Measurements from ENCODE around the gene SEPTIN5. TPM values are rescaled to one million over a fixed set of nuclear protein-coding genes. Genes with fewer than 3 reads are reported as not detected.
"Not testable (repeated sequence)": the region's sequence is repeated elsewhere in the genome, so short reads cannot be mapped to it uniquely, and the experiment has no call there.

The SEPTIN5 gene
- total RNA-seq, 1 donor from 2014 or later, result 31.3 TPM

DNA sequence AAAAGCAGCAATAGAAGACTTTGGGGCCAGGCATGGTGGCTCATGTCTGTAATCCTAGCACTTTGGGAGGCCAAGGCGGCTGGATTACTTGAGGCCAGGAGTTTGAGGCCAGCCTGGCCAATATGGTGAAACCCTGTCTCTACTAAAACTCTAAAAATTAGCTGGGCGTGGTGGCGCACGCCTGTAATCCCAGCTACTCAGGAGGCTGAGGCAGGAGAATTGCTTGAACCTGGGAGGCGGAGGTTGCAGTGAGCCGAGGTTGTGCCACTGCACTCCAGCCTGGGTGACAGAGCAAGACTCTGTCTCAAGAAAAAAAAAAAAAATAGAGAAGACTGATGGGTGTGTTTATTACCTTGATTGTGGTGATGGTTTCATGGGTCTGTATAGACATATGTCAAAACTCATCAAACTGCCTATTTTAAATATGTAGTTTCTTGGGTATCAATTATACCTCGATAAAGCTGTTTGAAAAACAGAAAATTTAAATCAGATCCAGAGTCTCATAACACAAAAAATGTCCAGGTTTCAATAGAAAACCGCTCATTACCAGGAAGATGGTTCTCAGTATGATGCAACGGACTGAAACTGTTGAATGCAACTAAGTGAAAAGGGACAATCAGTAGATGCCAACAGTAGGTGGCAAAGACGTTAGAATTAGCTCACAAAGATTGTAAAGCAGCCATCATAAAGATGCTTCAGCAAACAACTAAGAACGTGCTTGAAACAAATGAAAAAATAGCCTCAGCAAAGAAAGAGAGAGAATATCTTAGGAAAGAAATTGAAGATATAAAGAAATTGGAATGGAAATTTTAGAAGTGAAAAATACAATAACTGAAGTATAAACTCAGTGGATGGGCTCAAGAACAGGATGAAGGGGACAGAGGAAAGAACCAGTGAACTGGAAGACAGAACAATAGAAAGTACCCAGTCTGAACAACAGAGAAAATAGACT lies 33.1 kb upstream of the SEPTIN5 start:
- ATAC-seq, result no peak

DNA sequence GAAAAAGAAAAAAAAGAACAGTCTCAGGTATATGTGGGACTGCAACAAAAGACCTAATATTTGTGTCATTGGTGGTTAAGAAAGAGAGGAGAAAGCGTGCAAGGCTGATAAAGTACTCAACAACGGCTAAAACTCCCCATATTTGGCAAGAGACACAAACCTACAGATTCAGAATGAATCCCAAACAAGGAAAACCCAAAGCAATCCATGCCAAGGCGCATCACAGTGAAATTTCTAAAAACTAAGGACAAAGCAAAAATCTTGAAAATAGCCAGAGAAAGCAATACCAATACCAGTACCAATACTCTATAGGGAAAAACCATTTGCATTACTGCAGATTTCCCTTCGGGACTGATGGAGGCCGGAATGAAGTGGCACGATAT lies 32.4 kb upstream of the SEPTIN5 start:
- ATAC-seq, result no peak

DNA sequence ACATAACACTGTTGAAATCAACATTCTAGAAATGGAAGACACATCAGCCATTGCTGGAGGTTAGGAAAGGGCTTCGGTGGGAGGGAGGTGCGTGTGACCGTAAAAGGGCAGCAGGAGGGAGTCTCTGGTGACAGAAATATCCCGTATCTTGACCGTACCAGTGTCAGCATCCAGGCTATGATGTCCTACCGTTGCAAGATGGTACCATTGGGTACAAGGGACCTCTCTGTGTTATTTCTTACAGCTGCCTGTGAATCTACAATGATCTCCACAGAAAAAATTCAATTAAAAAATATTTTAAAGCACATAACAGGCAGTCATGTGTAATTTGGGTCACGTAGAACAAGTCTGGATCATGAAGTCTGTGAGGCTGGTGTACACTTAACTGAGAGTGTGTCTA lies 27.4 kb upstream of the SEPTIN5 start:
- ATAC-seq, result no peak

DNA sequence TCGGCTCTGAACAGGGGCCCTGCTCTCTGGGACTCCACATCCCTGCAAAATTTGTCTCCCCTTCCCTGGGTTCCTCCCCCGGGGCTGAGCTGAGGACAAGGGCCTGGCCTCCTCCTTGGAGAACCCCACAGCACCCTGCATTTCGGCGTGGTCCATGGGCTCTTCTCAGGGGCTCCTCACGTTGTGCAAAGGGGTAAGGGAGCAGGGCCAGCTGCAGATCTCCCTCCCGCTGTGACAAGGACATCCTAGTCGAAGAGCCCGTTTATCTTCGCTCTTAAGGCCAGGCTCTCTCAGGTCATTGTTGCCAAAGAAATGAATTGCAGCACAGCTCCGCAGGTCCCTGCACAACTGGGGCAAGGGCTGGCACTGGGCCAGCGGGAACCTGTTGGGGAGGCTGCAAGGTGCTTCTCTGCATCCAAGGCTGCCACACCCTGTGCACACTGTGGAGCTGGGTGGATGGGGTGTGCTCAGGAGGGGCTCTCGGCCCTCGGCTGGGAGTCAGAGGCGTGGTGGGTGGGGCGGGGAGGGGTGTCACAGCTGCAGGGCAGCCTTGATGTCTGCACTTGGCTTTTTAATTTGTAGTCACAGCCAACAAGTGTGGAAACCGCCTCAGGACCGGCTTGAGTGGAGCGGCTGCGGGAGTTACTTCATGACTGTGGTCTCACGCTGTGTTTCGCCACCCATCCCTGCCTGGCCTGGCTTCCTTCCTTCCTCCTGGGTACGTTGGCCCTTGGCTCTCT lies 26.6 kb upstream of the SEPTIN5 start:
- peak; percentile 94 for ATAC-seq

DNA sequence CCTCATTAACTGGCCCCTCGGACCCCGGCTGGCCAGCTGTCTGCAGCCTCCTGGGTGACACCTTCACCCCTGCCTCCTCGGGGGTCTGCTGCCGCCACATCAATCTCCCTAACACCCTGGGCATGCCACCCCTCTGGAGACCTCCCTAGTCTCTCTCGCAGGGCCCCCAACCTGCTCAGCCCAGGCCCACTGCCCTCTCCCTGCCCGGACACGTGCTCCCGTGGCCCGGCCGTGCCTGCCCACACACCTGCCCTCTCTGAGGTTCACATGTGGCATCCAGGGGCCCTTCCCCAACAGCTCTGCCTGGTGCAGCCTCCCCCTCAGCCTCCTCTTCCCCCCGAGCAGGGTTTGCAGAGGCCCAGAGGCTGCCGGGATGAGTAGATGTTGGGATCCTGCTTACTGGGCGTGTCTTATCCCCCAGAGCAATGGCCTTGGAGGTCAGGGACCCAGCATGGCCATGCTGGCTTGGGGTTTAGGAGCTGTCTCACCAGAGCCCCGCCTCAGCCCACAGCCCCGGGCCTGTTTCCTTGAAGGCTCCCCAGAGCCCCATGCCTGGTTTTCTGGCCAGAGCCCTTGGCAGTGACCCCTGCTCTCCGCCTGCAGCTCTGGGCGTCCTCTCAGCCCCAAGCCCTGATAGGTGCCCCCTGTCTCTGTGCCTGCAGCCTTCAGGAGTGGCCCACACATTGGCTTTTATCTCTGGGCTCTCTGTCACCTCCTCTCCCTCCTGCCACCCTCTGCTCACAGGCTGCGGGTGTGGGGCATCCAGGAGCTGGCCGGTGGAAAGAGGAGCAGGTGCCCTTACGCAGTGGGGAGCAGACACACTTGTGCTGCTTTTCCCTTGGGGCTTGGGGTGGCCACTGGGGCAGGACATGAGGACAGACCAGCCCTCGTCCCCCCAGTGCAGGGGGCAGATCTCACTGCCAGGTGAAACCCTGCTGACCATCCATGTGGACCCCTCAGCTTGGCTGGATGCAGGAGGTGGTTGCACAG lies 25.7 kb upstream of the SEPTIN5 start:
- ATAC-seq, result peak; percentile 15

DNA sequence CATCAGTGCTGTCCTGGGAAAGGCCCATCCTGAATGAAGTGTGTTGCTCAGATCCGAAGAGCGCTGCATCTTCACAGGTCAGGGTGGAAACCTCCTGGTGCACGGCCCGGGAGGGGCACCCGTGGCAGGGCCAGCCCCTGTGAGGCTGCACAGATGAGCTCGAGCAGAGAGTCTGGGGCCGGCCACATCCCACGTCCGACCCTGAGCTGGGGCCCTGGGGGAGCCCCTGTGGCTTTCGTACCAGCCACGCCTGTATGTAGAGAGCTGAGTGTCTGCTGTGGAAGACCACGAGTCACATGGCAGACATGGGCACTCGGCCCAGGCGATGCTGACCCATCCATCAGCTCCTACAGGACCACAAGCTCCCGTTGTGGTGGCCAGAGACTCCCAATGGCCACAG lies 24.9 kb upstream of the SEPTIN5 start:
- no peak for ATAC-seq

DNA sequence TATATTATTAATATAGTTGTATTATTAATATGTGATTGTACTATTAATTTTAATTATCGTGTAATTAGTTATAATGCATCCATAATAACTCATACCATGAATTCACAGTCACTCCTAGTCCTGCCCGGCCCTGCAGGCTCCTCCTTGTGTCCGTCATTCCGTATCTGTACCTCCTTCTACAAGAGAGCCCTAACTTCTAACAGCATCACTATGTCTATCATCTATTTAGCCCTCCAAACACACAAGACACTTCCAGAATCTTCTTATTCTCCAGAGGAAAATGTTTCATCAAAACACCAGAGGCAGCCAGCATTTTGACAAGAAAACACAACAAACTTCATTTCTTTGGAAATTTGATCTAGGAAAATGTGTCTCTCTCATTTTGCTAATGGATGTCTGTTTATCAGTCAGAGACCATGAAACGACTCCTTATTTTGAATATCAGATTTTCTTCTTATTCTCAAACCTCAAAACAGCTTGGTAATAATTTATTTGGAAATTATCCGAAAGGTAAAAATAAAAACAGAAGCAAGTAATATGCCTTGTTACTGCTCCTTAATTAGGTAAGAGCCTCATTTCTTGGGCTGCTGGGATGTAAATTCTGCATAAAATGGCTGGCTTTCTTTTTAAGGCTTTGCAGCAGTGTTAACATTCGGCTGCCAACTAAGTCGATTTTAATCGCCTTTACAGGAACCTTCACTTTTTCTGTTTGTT lies 23.1 kb upstream of the SEPTIN5 start:
- no peak for ATAC-seq

DNA sequence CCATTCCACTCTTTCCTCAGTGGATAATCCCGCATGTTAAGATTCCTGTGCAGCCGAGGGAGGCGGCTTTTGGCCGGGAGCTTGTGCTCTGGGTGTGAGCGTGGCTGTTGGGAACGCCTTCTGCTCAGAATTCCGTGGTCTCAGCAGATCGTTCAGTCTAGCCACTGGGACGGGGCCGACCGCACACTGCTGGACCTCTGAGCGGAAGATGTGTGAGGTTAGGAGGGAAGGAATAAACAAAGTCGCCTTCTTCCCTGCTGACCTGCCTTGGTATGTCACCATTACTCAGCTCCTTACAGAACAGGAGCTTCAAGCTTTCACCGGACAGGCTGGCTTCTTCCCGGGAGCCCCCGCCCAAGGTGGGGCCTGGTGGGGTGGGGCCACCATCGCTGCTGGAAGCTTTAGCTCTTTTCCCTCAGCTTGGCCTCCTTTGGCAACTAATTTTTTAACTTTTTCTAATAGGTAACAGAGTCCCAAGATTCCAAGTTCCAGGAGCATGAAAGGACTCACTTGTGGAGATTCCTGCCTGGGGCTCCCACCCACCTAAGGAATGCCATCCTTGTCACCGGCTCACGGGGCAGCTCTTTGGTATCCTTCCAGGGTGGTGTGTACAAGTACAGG lies 22.5 kb upstream of the SEPTIN5 start:
- peak; percentile 69 for ATAC-seq

DNA sequence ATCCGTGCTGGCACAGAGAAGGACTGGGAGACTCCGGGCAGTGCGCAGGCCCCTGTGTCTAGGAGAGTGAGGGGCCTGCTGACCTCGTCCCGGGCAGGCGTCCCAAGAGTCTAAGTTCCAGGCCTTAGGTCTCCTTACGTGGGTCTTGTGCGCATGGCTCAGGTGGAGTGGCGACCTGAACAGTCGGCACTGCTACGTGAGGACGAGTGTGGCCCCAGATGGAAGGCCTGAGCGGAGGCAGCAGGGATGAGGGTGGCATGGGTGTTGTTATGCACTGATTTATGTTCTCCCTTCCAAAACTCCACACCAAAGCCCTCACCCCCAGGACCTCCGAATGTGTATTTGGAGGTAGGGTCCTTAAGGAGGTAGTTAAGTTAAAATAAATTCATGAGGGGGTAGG lies 20.7 kb upstream of the SEPTIN5 start:
- ATAC-seq, result no peak

DNA sequence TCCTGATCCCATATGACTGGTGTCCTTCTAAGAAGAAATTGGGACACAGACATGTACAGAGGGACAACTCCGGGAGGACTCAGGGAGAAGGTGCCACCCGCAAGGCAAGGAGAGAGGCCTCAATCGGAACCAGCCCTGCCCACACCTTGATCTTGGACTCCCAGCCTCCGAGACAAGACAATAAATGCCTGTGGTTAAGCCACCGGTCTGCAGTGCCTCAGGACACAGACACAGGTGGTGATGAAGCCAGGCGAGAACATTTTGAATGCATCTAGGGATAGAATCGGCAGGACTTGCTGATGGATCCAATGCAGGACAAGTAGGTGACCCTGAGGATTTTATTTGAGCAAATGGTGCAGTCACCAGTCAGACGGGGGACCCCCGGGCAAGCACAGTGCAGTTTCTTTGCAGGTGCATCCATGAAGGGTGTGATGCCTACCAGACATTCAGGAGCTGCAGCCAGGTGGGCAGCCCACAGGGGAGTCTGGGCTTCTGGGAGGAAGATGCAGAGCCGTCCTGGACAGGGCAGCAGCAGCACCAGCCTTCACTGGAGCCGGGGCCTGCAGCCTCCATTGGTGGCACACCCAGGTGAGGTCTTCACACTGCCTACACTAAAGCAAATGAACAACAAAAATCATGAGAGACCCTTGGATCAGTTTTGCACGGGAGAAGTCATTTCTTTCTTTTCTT lies 20.2 kb upstream of the SEPTIN5 start:
- no peak for ATAC-seq

DNA sequence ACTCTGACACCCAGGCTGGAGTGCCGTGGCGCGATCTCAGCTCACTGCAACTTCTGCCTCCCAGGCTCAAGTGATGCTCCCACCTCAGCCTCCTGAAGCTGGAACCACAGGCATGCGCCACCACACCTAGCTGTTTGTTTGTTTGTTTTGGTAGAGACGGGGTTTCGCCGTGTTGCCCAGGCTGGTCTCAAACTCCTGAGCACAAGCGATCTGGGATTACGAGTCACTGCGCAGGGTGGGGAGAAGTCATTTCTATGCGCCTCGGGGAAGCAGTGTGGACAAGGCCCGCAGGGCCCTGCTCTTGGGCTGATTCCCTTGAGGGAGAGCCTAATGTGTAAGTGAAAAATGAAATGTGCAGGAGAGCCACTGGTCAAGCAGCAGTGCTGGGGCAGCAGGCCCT lies 19.6 kb upstream of the SEPTIN5 start:
- ATAC-seq, result no peak

DNA sequence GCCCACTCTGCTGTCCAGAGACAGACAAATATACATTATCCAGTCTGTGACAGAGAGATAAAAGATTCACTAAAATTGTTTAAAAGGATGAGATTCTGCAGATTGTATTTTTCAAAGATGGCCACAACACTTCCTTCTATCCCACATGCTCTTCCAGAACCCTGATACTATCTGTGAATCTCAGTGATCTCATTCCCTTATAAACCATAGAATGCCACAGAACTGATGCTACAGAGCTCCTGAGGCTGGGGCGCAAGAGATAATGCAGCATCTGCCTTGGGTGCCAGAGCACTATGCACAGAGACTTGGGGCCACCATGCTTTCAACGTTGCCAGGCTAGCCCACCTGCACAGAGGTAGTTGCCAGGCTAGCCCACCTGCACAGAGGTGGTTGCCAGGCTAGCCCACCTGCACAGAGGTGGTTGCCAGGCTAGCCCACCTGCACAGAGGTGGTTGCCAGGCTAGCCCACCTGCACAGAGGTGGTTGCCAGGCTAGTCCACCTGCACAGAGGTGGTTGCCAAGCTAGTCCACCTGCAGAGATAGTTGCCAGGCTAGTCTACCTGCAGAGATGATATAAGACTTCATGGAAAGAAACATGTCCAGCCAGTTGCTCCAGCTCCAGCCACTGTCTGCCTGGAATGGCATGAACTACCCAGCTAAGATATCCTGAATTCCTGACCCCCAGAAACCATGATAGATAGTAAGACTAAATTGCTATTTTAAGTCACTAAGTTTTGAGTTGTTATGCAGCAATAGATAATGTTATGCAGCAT lies 17.6 kb upstream of the SEPTIN5 start:
- ATAC-seq, result no peak

DNA sequence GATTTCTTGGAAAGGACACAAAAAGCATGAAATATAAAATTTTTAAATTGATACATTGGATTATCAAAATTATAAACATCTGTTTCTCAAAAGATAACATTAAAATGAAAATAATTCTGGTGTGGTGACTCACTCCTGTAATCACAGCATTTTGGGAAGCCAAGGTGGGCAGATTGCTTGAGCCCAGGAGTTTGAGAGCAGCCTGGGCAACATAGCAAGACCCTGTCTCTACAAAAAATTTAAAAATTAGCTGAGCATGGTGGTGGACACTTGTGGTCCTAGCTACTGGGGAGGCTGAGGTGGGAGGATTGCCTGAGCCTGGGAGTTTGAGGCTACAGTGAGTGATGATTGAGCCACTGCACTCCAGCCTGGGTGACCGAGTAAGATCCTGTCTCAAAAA lies 16.4 kb upstream of the SEPTIN5 start:
- not testable (repeated sequence) for ATAC-seq

DNA sequence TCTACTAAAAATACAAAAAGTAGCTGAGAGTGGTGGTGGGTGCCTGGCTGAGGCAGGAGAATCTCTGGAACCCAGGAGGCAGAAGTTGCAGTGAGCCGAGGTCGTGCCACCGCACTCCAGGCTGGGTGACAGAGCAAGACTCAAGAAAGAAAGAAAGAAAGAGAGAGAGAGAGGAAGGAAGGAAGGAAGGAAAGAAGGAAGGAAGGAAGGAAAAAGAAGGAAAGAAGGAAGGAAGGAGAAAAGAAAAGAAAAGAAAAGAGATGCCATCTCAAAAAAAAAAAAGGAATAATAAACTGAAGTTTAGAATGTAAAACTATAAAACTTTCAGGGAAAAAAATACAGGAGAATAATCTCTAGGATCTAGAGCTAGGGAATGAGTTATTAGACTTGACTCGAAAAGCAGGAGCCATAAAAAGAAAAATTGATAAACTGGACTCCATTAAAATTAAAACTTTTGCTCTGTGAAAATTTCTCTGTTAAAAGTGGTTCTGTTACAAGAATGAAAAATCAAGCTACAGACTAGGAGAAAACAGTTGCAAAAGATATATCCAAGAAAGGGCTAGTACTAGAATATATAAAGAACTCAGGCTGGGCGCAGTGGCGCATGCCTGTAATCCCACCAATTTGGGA lies 13.4 kb upstream of the SEPTIN5 start:
- no peak for ATAC-seq

DNA sequence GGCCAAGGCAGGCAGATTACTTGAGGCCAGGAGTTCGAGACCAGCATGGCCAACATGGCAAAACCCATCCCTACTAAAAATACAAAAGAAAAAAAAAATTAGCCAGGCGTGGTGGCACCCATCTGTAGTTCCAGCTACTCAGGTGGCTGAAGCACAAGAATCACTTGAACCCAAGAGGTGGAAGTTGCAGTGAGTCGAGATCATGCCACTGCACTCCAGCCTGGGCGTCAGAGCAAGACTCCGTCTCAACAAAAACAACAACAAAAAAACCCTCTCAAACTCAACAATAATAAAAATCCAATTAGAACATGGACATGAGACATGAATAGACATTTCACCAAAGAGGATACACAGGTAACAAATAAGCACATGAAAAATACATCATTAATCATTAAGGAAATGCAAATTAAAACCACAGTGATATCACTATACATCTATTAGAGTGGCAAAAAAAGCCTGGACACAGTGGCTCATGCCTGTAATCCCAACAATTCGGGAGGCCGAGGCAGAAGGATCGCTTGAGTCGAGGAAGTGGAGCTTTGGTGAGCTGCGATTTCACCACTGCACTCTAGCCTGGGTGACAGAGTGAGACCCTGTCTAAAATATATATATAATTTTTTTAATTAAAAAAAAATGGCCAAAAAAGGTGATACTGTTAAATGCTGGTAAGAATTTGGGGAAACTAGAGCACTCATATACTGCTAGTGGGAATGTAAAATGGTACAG lies 12.7 kb upstream of the SEPTIN5 start:
- ATAC-seq, result no peak

DNA sequence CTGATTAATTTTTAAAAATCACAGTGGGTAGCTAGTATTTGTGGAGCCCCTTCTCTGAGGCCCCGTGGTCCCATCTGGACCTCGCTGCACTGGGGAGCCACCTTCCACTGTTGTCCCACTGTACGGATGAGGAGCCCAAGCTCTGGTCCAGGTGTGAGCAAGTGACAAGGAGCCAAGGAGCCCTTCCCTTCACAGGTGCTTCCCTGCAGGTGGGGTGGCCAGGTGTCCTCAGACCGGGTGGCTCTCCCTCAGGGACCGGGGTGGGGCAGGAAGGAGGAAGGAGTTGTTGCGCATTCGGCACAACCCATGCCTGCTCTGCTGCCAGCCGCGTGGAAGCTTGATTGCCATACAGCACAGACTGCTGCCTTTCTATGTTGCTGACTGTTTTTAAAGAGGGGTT lies 10.4 kb upstream of the SEPTIN5 start:
- ATAC-seq, result peak; percentile 38

DNA sequence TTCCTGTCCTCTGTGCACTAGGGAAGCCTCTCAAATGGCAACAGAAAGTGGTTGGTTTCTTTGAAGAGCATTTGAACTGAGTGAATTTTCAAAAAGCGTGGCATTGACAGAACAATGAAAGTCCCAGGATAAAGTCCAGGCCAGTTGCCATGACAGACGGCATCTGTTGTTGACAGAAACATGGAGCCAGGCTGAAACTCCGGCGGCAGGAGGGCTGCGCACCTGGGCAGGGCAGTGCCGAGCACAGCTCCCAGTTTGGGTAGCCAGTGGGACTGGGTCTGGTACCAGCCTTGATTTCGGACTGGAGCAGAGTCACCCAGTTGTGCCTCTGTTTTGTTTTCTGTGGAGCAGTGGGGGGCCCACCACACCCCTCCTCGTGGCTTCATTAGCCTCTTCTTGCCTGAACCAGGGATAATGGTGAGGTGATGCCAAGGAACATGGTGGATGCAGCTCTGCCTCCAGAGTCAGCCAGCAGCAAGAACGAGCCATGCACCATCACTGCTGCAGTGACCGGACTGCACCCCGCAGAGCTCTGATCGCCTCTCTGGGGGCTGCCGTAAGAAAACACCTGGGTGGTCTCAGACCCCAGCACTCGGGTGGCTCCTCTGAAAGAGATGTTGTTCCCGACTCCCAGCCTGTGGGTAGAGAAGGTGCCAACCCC lies 9.8 kb upstream of the SEPTIN5 start:
- no peak for ATAC-seq

Measured in esophagus mucosa (tissue), 1 donor.